Gastroesophageal sphincter (tissue), 4 donors: ENCODE data around the gene TXNDC5. TPM values are rescaled to one million over a fixed set of nuclear protein-coding genes. Genes with fewer than 3 reads are reported as not detected.

ENCODE experiments used
- ATAC-seq: fragments of 150-250 bp; one replicate; pipeline ENCODE4 v1.9.1; 2016; ENCODE audit warnings: mild to moderate bottlenecking, moderate library complexity
- H3K27ac ChIP-seq, 4 donors: fragments of 200-600 bp; sonication (generic) in 3 of 4; 1 replicate in 3 of 4; 2 replicates in 1 of 4; pipeline ENCODE4 v1.5.1; 2016 to 2019
- H3K27me3 ChIP-seq: fragments of 200-600 bp; sonication (generic); one replicate; pipeline ENCODE4 v1.5.1; 2019
- H3K36me3 ChIP-seq, 2 donors: fragments of 200-600 bp; sonication (generic); one replicate each; pipeline ENCODE4 v1.5.1; 2019; ENCODE audit warnings: control low read depth in 1 of 2
- H3K4me1 ChIP-seq, 3 donors: fragments of 200-600 bp; sonication (generic); 1 replicate in 2 of 3; 2 replicates in 1 of 3; pipeline ENCODE4 v1.5.1; 2016 to 2019; ENCODE audit warnings: control low read depth in 2 of 3
- H3K4me3 ChIP-seq, 2 donors: fragments of 200-600 bp; sonication (generic); one replicate each; pipeline ENCODE4 v1.5.1; 2019; ENCODE audit warnings: mild to moderate bottlenecking in 1 of 2, moderate library complexity in 1 of 2
- H3K9me3 ChIP-seq, 3 donors: fragments of 200-600 bp; sonication (generic); one replicate each; pipeline ENCODE4 v1.5.1; 2017 to 2019; ENCODE audit warnings: control low read depth in 2 of 3
- EP300 ChIP-seq: sonication (generic); formaldehyde crosslinking; IDR thresholded peaks from one replicate; pipeline ENCODE4 v1.6.1; 2017; ENCODE audit warnings: antibody characterized with exemption, mild to moderate bottlenecking
- POLR2A ChIP-seq, 2 donors: fragments of 450-650 bp; IDR thresholded peaks; one replicate each; pipeline ENCODE4 v1.6.1; 2017; ENCODE audit warnings: antibody characterized with exemption in 2 of 2, mild to moderate bottlenecking in 2 of 2, moderate library complexity in 1 of 2
- POLR2AphosphoS5 ChIP-seq: sonication (generic); formaldehyde crosslinking; IDR thresholded peaks from one replicate; pipeline ENCODE4 v1.6.1; 2017; ENCODE audit warnings: antibody characterized with exemption
- WGBS, 2 donors: methylation state at CpG; one replicate each; pipeline ENCODE4 v1.1.5; 2018; ENCODE audit warnings: low coverage in 1 of 2; 5-methylcytosine and 5-hydroxymethylcytosine counted together
- total RNA-seq, 4 donors: library from RNA; depleted of rRNA; stranded (reverse); fragments of >200 nt; gene quantifications; one replicate each; pipeline ENCODE4 v1.1.0, GENCODE V29; 2016
- TF ChIP-seq, protein P1 (sequence below), 4 experiments: fragments of 200-600 bp in 2 of 4; fragments of 450-650 bp in 2 of 4; sonication (generic) in 1 of 4; IDR thresholded peaks; one replicate each; pipeline ENCODE4 v1.5.1; 2017 to 2019; ENCODE audit warnings: antibody characterized with exemption in 4 of 4, mild to moderate bottlenecking in 2 of 4, moderate library complexity in 2 of 4

The TXNDC5 gene
- total RNA-seq, 4 donors from 2014 or later: 56.5 to 136 (median 100) TPM

DNA sequence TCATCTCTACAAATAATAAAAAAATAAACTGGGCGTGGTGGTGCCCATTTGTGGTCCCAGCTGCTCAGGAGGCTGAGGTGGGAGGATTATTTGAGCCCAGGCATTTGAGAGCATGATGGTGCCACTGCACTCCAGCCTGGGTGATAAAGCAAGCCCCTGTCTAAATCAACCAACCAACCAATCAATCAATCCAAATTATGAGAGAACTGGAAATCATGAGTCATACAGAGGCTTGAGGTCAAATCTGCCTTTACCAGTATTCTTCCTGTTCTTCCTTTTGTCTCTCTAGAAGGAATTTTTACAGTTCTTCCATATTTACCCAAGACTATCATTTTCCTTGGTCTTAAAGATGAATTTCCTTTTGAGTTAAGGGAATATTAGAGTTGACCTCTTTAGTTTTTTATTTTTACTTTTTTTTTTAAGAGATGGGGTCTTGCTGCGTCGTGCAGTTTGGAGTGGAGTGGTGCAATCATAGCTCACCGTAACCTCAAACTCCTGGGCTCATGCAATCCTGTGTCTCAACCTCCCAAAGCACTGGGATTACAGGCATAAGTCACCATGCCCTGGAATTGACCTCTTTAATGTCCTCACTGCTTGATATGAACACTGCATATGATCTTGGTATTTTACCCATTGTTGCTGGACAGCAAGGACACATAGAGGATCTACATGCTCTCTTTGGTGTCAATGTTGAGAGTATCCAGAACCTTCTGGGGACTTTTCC is 44.1 kb upstream of the TXNDC5 start:
- Histone ChIP-seq H3K4me3 (no peak overlapping the region), H3K9me3 (no peaks in the 10 kb centered on the region), H3K27ac (no peak overlapping the region), H3K36me3 (no peaks in the 10 kb centered on the region), H3K27me3 (no peaks in the 10 kb centered on the region), H3K4me1 (no peaks in the 10 kb centered on the region)
- TF ChIP-seq, protein P1, sequence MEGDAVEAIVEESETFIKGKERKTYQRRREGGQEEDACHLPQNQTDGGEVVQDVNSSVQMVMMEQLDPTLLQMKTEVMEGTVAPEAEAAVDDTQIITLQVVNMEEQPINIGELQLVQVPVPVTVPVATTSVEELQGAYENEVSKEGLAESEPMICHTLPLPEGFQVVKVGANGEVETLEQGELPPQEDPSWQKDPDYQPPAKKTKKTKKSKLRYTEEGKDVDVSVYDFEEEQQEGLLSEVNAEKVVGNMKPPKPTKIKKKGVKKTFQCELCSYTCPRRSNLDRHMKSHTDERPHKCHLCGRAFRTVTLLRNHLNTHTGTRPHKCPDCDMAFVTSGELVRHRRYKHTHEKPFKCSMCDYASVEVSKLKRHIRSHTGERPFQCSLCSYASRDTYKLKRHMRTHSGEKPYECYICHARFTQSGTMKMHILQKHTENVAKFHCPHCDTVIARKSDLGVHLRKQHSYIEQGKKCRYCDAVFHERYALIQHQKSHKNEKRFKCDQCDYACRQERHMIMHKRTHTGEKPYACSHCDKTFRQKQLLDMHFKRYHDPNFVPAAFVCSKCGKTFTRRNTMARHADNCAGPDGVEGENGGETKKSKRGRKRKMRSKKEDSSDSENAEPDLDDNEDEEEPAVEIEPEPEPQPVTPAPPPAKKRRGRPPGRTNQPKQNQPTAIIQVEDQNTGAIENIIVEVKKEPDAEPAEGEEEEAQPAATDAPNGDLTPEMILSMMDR (IDR thresholded peaks at IDR 0.05): no peak
- TF ChIP-seq EP300 (no peak), POLR2AphosphoS5 (no peak), POLR2A (IDR thresholded peaks at IDR 0.05) (no peak)
- 93 to 97% methylated on average over 4 of the region's 4 CpGs for WGBS, 2 donors
- no peak for ATAC-seq

DNA sequence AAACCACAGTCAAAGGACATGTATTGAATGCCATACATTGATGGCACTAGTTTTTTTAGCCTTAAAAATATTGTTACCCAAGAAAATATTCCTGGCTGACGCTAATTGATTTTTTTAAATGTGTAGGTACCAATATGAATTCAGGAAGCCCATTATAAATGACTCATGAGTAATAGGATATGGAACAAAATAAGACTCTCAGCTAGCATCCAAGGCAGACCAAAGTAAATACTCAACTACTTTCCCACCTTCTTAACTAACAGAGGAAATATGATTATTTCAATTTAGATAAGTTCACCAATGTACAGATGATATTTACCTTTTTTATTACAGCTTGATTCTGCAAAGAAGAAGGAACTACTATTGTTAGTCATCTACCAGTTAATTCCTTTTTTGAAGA is 43.2 kb upstream of the TXNDC5 start:
- Histone ChIP-seq H3K4me1 (no peaks in the 10 kb centered on the region), H3K27ac (no peak overlapping the region), H3K27me3 (no peaks in the 10 kb centered on the region), H3K36me3 (no peaks in the 10 kb centered on the region), H3K9me3 (peaks cover 0 to 2% (median 0%) of the 10 kb centered on the region in 3 donors), H3K4me3 (no peak overlapping the region)
- TF ChIP-seq EP300 (no peak), POLR2A (IDR thresholded peaks at IDR 0.05) (no peak), POLR2AphosphoS5 (no peak)
- TF ChIP-seq, protein P1 (IDR thresholded peaks at IDR 0.05): no peak
- WGBS, 2 donors: 74 to 78% methylated on average over 1 of the region's 1 CpG
- ATAC-seq: no peak

DNA sequence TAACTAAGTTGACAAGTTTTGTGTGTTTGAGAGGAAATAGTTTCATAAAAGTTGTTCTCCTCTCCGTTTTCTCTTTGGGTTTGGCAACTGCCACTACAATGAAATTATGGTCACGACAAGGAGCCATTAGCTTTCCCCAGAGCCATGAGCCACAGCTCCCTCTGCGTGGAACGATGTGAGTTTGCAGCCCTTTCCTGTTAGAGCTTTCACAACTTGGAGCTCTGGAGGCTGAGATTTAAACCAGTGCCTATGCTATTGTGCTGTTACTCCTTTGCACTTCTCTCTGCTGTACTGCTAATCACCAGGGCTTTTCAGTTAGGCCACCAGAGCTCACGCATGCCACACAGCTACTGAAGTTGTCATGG is 29.3 kb upstream of the TXNDC5 start:
- Histone ChIP-seq H3K4me1 (no peaks in the 10 kb centered on the region), H3K27me3 (no peaks in the 10 kb centered on the region), H3K9me3 (no peaks in the 10 kb centered on the region), H3K36me3 (no peaks in the 10 kb centered on the region), H3K4me3 (no peak overlapping the region), H3K27ac (no peak overlapping the region)
- 58 to 79% methylated on average over 3 to 4 of the region's 5 CpGs for WGBS, 2 donors
- ATAC-seq: no peak
- TF ChIP-seq, protein P1 (IDR thresholded peaks at IDR 0.05): no peak
- TF ChIP-seq POLR2AphosphoS5: no peak
- no peak for TF ChIP-seq EP300
- no peak for TF ChIP-seq POLR2A (IDR thresholded peaks at IDR 0.05)

DNA sequence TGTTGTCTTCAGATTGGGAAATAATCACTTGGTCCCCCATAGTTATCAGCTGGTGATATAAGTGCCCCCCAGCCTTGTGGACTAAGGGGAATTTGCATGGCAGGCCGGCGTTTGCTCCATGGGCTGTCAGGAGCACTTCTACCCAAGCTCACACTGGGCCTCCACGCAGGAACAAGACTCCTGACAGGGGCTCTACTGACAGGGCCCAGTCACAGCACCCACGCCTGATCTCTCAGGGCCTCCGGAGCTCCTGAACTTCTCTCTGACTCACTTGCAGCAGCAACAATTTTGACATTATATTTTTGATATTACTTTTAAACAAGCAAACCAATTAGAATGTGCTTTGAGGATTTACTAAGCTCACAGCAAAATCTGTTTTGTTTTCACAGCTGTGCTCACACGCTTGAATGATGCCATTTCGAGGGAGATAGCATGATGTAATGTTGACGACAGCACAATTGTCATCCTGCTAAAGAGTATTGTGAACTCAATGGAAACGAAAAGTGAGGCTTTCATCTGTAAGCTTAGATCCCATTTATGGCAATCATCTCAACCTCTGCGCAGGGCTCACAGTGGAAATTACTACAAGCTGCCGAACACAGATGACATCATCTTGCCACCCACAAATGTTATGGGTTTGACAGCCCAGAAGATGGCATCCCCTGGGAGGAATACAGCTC is 28.7 kb upstream of the TXNDC5 start:
- no peaks in the 10 kb centered on the region for H3K36me3 ChIP-seq
- 71 to 76% methylated on average over 6 to 9 of the region's 11 CpGs for WGBS, 2 donors
- TF ChIP-seq POLR2A (IDR thresholded peaks at IDR 0.05): no peak
- TF ChIP-seq, protein P1 (IDR thresholded peaks at IDR 0.05): no peak
- no peak for TF ChIP-seq EP300
- no peak for TF ChIP-seq POLR2AphosphoS5

More for the DNA sequence above, 28.7 kb upstream of the TXNDC5 start:
- no peak for ATAC-seq
- Histone ChIP-seq H3K27me3 (no peaks in the 10 kb centered on the region), H3K9me3 (no peaks in the 10 kb centered on the region), H3K4me1 (no peaks in the 10 kb centered on the region), H3K27ac (no peak overlapping the region), H3K4me3 (no peak overlapping the region)
